ENCODE data around the gene GPR153.

GRCh38 chr1:6261615-6261995, 707 bp upstream of the GPR153 start:
- TF ChIP-seq CTCF (IDR thresholded peaks at IDR 0.05; ENCODE audit: poor library complexity, severe bottlenecking) (no peak), TAF1 (IDR thresholded peaks at IDR 0.05; ENCODE audit: low read depth) (no peak), REST (IDR thresholded peaks at IDR 0.05; ENCODE audit: borderline replicate concordance) (no peak)

Data from neural cell (in vitro differentiated cells).